HCT116 (cell line): ENCODE data around the gene SUGP2. TPM values are rescaled to one million over a fixed set of nuclear protein-coding genes. Genes with fewer than 3 reads are reported as not detected.

Experiments
- ATAC-seq: fragments of 200-7000 bp; cut with Tn5 transposase; 2 replicates; pipeline ENCODE4 v1.9.1; 2020; ENCODE audit warnings: mild to moderate bottlenecking, moderate library complexity
- BruUV-seq: library from RNA; stranded (reverse); fragments of 400-500 nt; replicated peaks from 2 replicates; lab custom pipeline; 2021; lab: Mats Ljungman, UMichigan
- CTCF ChIA-PET: fragments of 300-600 bp; sonication (Branson Sonifier 250); formaldehyde crosslinking; loops from one replicate; lab custom pipeline; 2021; ENCODE audit warnings: antibody characterized with exemption; lab: Charles Lee
- POLR2A ChIA-PET: fragments of 300-600, 350-600 bp; sonication (Branson Sonifier 250); formaldehyde crosslinking; loops from one replicate; lab custom pipeline; 2021; ENCODE audit warnings: antibody characterized with exemption; lab: Charles Lee
- RAD21 ChIA-PET, 2 experiments: fragments of 300-600 bp; sonication (Branson Sonifier 250); formaldehyde crosslinking; loops; one replicate each; lab custom pipeline; 2023; ENCODE audit warnings: low total read pairs in 2 of 2; ENCODE audit not compliant: uncharacterized antibody in 2 of 2, unreplicated experiment in 2 of 2, low non-redundant PET in 1 of 2; lab: Charles Lee
- DNase-seq: peaks from one replicate; pipeline ENCODE4 v3.0.0-alpha.2; 2010; ENCODE audit warnings: low read depth, low spot score
- H2AFZ ChIP-seq: fragments of 200-600 bp; shearing (Covaris generic), sonication (generic); 2 replicates; pipeline ENCODE4 v1.6.1; 2017; ENCODE audit warnings: low read depth, mixed run types, mixed read lengths, antibody characterized with exemption, low read length; ENCODE audit not compliant: poor library complexity, severe bottlenecking
- H3K27ac ChIP-seq: 2 replicates; pipeline ENCODE4 v1.5.1; 2012; ENCODE audit warnings: low read depth, low read length
- H3K27me3 ChIP-seq: fragments of 200-600 bp; sonication (generic); 2 replicates; pipeline ENCODE4 v1.6.1; 2016; ENCODE audit warnings: mixed run types, low read length, mixed read lengths; ENCODE audit not compliant: insufficient read depth
- H3K36me3 ChIP-seq, 2 experiments: fragments of 200-500 bp in 1 of 2; fragments of 200-600 bp in 1 of 2; sonication (Bioruptor generic) in 1 of 2; sonication (generic) in 1 of 2; 2 replicates each; pipeline versions ENCODE4 v1.5.1 to v1.6.1; 2014 to 2016; ENCODE audit warnings: low read length in 2 of 2, inconsistent platforms in 1 of 2, mixed read lengths in 1 of 2, mixed run types in 1 of 2; ENCODE audit not compliant: insufficient read depth in 2 of 2, control insufficient read depth in 1 of 2
- H3K4me1 ChIP-seq, 2 experiments: fragments of 200-600 bp in 1 of 2; sonication (generic) in 1 of 2; 2 replicates each; pipeline versions ENCODE4 v1.5.1 to v1.6.1; 2012 to 2017; ENCODE audit warnings: low read length in 2 of 2, inconsistent platforms in 1 of 2, mild to moderate bottlenecking in 1 of 2, mixed read lengths in 1 of 2, mixed run types in 1 of 2, moderate library complexity in 1 of 2; ENCODE audit not compliant: insufficient read depth in 2 of 2, control insufficient read depth in 1 of 2
- H3K4me2 ChIP-seq: fragments of 200-600 bp; sonication (generic); 2 replicates; pipeline ENCODE4 v1.6.1; 2017; ENCODE audit warnings: mixed run types, low read length, mixed read lengths
- H3K4me3 ChIP-seq, 2 experiments: fragments of 200-600 bp in 1 of 2; sonication (generic) in 1 of 2; replicated peaks in 1 of 2; 2 replicates each; pipeline ENCODE4 v1.5.1; 2011 to 2016; ENCODE audit warnings: low read length in 2 of 2, control low read depth in 1 of 2, low read depth in 1 of 2, mild to moderate bottlenecking in 1 of 2, mixed read lengths in 1 of 2, mixed run types in 1 of 2
- H3K79me2 ChIP-seq: fragments of 200-600 bp; sonication (generic); 2 replicates; pipeline ENCODE4 v1.6.1; 2017; ENCODE audit warnings: mild to moderate bottlenecking, mixed run types, low read length, moderate library complexity, mixed read lengths; ENCODE audit not compliant: insufficient read depth
- H3K9ac ChIP-seq: fragments of 200-600 bp; sonication (generic); 2 replicates; pipeline ENCODE4 v1.6.1; 2016; ENCODE audit warnings: low read length, mixed read lengths
- H3K9me2 ChIP-seq: fragments of 200-600 bp; sonication (generic), shearing (Covaris generic); 2 replicates; pipeline ENCODE4 v1.6.1; 2017; ENCODE audit warnings: mixed run types, mild to moderate bottlenecking, moderate library complexity; ENCODE audit not compliant: insufficient read depth
- H3K9me3 ChIP-seq, 2 experiments: fragments of 200-500 bp in 1 of 2; fragments of 200-600 bp in 1 of 2; sonication (Bioruptor generic) in 1 of 2; sonication (generic) in 1 of 2; 2 replicates each; pipeline ENCODE4 v1.6.1; 2014 to 2017; ENCODE audit warnings: low read length in 2 of 2, mixed read lengths in 2 of 2, inconsistent platforms in 1 of 2, low read depth in 1 of 2, mild to moderate bottlenecking in 1 of 2, mixed run types in 1 of 2, moderate library complexity in 1 of 2; ENCODE audit not compliant: control insufficient read depth in 1 of 2, insufficient read depth in 1 of 2
- H4K20me1 ChIP-seq: fragments of 200-600 bp; sonication (generic), shearing (Covaris generic); 2 replicates; pipeline ENCODE4 v1.6.1; 2017; ENCODE audit warnings: mixed run types, mild to moderate bottlenecking, moderate library complexity; ENCODE audit not compliant: insufficient read depth
- ATF3 ChIP-seq: IDR thresholded peaks from 2 replicates; pipeline ENCODE4 v1.6.1; 2012
- ELF1 ChIP-seq: IDR thresholded peaks from 2 replicates; pipeline ENCODE4 v1.6.1; 2012; ENCODE audit warnings: low read depth, borderline replicate concordance
- EZH2 ChIP-seq: fragments of 200-600 bp; sonication (generic); IDR thresholded peaks from 2 replicates; pipeline ENCODE4 v1.6.1; 2017; ENCODE audit warnings: antibody characterized with exemption, mixed run types
- FOSL1 ChIP-seq: IDR thresholded peaks from 2 replicates; pipeline ENCODE4 v1.6.1; 2012; ENCODE audit warnings: low read depth
- JUND ChIP-seq: IDR thresholded peaks from 2 replicates; pipeline ENCODE4 v1.6.1; 2012
- POLR2AphosphoS5 ChIP-seq: IDR thresholded peaks from 2 replicates; pipeline ENCODE4 v1.6.1; 2011; ENCODE audit warnings: mild to moderate bottlenecking, low read depth, low read length, moderate library complexity
- RAD21 ChIP-seq: IDR thresholded peaks from 2 replicates; pipeline ENCODE4 v1.6.1; 2012; ENCODE audit warnings: low read depth, mild to moderate bottlenecking
- SIN3A ChIP-seq: IDR thresholded peaks from 2 replicates; pipeline ENCODE4 v1.6.1; 2012; ENCODE audit warnings: low read depth
- SP1 ChIP-seq: IDR thresholded peaks from 2 replicates; pipeline ENCODE4 v1.6.1; 2012; ENCODE audit warnings: low read depth
- TCF7L2 ChIP-seq: IDR thresholded peaks from 2 replicates; pipeline ENCODE4 v1.7.0; 2011; ENCODE audit warnings: borderline replicate concordance, inconsistent platforms; ENCODE audit not compliant: insufficient read depth, insufficient read length; ENCODE audit errors: extremely low read depth
- YY1 ChIP-seq: IDR thresholded peaks from 2 replicates; pipeline ENCODE4 v1.6.1; 2011; ENCODE audit warnings: low read length, low read depth, moderate library complexity, mild to moderate bottlenecking; ENCODE audit not compliant: insufficient replicate concordance; ENCODE audit errors: extremely low read depth
- ZBTB33 ChIP-seq: IDR thresholded peaks from 2 replicates; pipeline ENCODE4 v1.6.1; 2011; ENCODE audit warnings: mild to moderate bottlenecking, low read length, moderate library complexity; ENCODE audit not compliant: insufficient replicate concordance; ENCODE audit errors: extremely low read depth
- ZFX ChIP-seq: fragments of 450-650 bp; IDR thresholded peaks from 2 replicates; pipeline ENCODE4 v1.6.1; 2017
- intact Hi-C: fragments of 100-400 bp; cut with micrococcal nuclease; formaldehyde crosslinking; loops from 2 replicates; pipeline ENCODE4 v1.10.0; 2022
- total RNA-seq: library from RNA; stranded (reverse); gene quantifications from one replicate; pipeline ENCODE4 v1.2.1, GENCODE V29; 2021; ENCODE audit not compliant: unreplicated experiment

Gene SUGP2
- total RNA-seq, 1 experiment from 2014 or later = 82.4 TPM

- DNase-seq (no peak), ATAC-seq (no peak)
- Histone ChIP-seq H3K9me2 (no peaks in the 10 kb centered on the region), H3K79me2 (peaks cover 94% of the 10 kb centered on the region), H2AFZ (no peak overlapping the region), H3K4me2 (no peak overlapping the region), H3K27me3 (no peaks in the 10 kb centered on the region), H3K9ac (no peak overlapping the region), H3K9me3 (no peaks in the 10 kb centered on the region), H3K27ac (no peak overlapping the region), H4K20me1 (peaks cover 12% of the 10 kb centered on the region; the same call in 1 of the 2 replicates), H3K4me3 (no peak overlapping the region), H3K4me1 (no peaks in the 10 kb centered on the region), H3K36me3 (peaks cover 46 to 67% of the 10 kb centered on the region in 2 experiments)
- TF ChIP-seq ELF1 (no peak), ZFX (no peak), YY1 (no peak), SIN3A (no peak), JUND (no peak), SP1 (no peak), FOSL1 (no peak), RAD21 (no peak)
- CTCF ChIA-PET = no interaction called here
- intact Hi-C loops = no loop called here
- BruUV-seq = no TSS peak
- RAD21 ChIA-PET = no interaction called here
- POLR2A ChIA-PET = no interaction called here
Observed at GRCh38 chr19:19022380-19022961, 10.8 kb downstream of the SUGP2 start.

- H2AFZ ChIP-seq = no peak overlapping the region
- no peaks in the 10 kb centered on the region for H3K9me3 ChIP-seq
- intact Hi-C loops = no loop called here
- H3K4me1 ChIP-seq = no peaks in the 10 kb centered on the region
- no TSS peak for BruUV-seq
- RAD21 ChIA-PET = no interaction called here
- peaks cover 12% of the 10 kb centered on the region; the same call in 1 of the 2 replicates for H4K20me1 ChIP-seq
- H3K27me3 ChIP-seq = no peaks in the 10 kb centered on the region
- POLR2A ChIA-PET = no interaction called here
- H3K79me2 ChIP-seq = peaks cover 95% of the 10 kb centered on the region
- no peak overlapping the region for H3K4me3 ChIP-seq
- H3K4me2 ChIP-seq = no peak overlapping the region
- H3K9ac ChIP-seq = no peak overlapping the region
- H3K9me2 ChIP-seq = no peaks in the 10 kb centered on the region
- ATAC-seq = no peak
- H3K36me3 ChIP-seq = peaks cover 48 to 61% of the 10 kb centered on the region in 2 experiments
- H3K27ac ChIP-seq = no peak overlapping the region
- CTCF ChIA-PET = no interaction called here
- TF ChIP-seq ATF3 (no peak), SIN3A (no peak), EZH2 (no peak), TCF7L2 (no peak), POLR2AphosphoS5 (no peak), ZBTB33 (no peak)
- TF ChIP-seq, all 23 proteins: peak for 0
- no peak for DNase-seq
Observed at GRCh38 chr19:19021115-19021514, 12.2 kb downstream of the SUGP2 start.
